Sigmoid colon (tissue), 7 donors: ENCODE results near the gene CIDEA. TPM values are rescaled to one million over a fixed set of nuclear protein-coding genes. Genes with fewer than 3 reads are reported as not detected.
"Not testable (repeated sequence)": the region's sequence is repeated elsewhere in the genome, so short reads cannot be mapped to it uniquely, and the experiment has no call there.

Source experiments
- DNase-seq: peaks from one replicate; pipeline ENCODE4 v3.0.0-alpha.2; 2019
- H3K27ac ChIP-seq, 4 donors: fragments of 200-600 bp; sonication (generic); one replicate each; pipeline ENCODE4 v1.5.1; 2016 to 2019; ENCODE audit warnings: mild to moderate bottlenecking in 1 of 4
- H3K27me3 ChIP-seq, 3 donors: fragments of 200-600 bp; sonication (generic); one replicate each; pipeline ENCODE4 v1.5.1; 2019; ENCODE audit warnings: mild to moderate bottlenecking in 1 of 3
- H3K36me3 ChIP-seq, 4 donors: fragments of 200-600 bp; sonication (generic); one replicate each; pipeline ENCODE4 v1.5.1; 2016 to 2019
- H3K4me1 ChIP-seq, 4 donors: fragments of 200-600 bp; sonication (generic); one replicate each; pipeline ENCODE4 v1.5.1; 2017 to 2019
- H3K4me3 ChIP-seq, 4 donors: fragments of 200-600 bp; sonication (generic); one replicate each; pipeline ENCODE4 v1.5.1; 2017 to 2019; ENCODE audit warnings: mild to moderate bottlenecking in 2 of 4, moderate library complexity in 1 of 4
- H3K9me3 ChIP-seq, 4 donors: fragments of 200-600 bp in 3 of 4; sonication (generic) in 3 of 4; one replicate each; pipeline versions ENCODE4 v1.5.1 to v1.6.1; 2013 to 2019
- EP300 ChIP-seq, 4 donors: sonication (generic); formaldehyde crosslinking; IDR thresholded peaks; one replicate each; pipeline ENCODE4 v1.6.1; 2017; ENCODE audit warnings: antibody characterized with exemption in 4 of 4
- POLR2A ChIP-seq, 2 donors: fragments of 450-650 bp; IDR thresholded peaks; one replicate each; pipeline ENCODE4 v1.6.1; 2016; ENCODE audit warnings: antibody characterized with exemption in 2 of 2, mild to moderate bottlenecking in 2 of 2, moderate library complexity in 2 of 2
- POLR2AphosphoS5 ChIP-seq, 4 donors: sonication (generic); formaldehyde crosslinking; IDR thresholded peaks; one replicate each; pipeline ENCODE4 v1.6.1; 2017; ENCODE audit warnings: antibody characterized with exemption in 4 of 4
- WGBS, 2 donors: extraction: QIAGEN DNeasy Blood & Tissue Kit; methylation state at CpG; one replicate each; pipeline ENCODE4 v1.1.7; 2013; 5-methylcytosine and 5-hydroxymethylcytosine counted together
- intact Hi-C: fragments of 100-400 bp; cut with DNase I; formaldehyde crosslinking; loops from one replicate; pipeline ENCODE4 v1.15.1; 2023
- polyA plus RNA-seq, 3 donors: library from polyadenylated mRNA; stranded (reverse); fragments of 200-250 nt; gene quantifications; one replicate each; pipeline ENCODE4 v1.2.3, GENCODE V29; 2013
- total RNA-seq, 4 donors: library from RNA; depleted of rRNA; stranded (reverse); fragments of >200 nt; gene quantifications; one replicate each; pipeline ENCODE4 v1.1.0, GENCODE V29; 2016
- TF ChIP-seq, protein P1 (sequence below), 4 experiments: fragments of 450-650 bp in 3 of 4; fragments of 200-600 bp in 1 of 4; IDR thresholded peaks; one replicate each; pipeline ENCODE4 v1.5.1; 2016 to 2019; ENCODE audit warnings: antibody characterized with exemption in 4 of 4, mild to moderate bottlenecking in 3 of 4, moderate library complexity in 2 of 4
- donor health status: healthy with polysubstance abuse.
- donor health status: Bipolar disorder and iron deficiency.
- donor health status: healthy.

The CIDEA gene
- total and polyA plus RNA-seq, 7 donors: 4.2 to 17.8 TPM; not detected in 5

DNA sequence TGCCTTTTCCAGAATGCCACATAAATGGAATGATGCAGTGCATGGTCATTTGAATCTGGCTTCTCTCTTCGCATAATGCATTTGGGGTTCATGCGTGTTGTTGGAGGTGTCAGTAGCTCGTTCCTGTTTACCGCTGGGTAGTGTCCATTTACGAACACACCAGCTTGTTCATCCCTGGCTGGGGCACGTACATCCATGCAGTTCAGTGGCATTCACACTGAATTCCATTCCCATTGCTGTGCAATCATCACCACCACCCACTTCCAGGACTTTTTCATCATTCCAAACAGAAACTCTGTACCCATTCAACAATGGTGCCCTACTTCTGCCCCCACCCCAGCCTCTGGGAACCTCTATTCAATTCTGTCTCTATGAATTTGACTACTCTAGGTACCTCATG, 14.7 kb upstream of the CIDEA start:
- Histone ChIP-seq H3K4me1 (peaks cover 0 to 5% (median 0%) of the 10 kb centered on the region in 4 donors), H3K27ac (no peak overlapping the region), H3K36me3 (no peaks in the 10 kb centered on the region), H3K27me3 (no peaks in the 10 kb centered on the region), H3K9me3 (no peaks in the 10 kb centered on the region), H3K4me3 (no peak overlapping the region)
- intact Hi-C loops: loop anchor here (5.0 to 10.0 kb wide), 3 partner anchors 165 to 582 kb away; no protein-coding TSS in a partner anchor
- DNase-seq: no peak
- TF ChIP-seq POLR2A (IDR thresholded peaks at IDR 0.05): no peak
- TF ChIP-seq, protein P1, sequence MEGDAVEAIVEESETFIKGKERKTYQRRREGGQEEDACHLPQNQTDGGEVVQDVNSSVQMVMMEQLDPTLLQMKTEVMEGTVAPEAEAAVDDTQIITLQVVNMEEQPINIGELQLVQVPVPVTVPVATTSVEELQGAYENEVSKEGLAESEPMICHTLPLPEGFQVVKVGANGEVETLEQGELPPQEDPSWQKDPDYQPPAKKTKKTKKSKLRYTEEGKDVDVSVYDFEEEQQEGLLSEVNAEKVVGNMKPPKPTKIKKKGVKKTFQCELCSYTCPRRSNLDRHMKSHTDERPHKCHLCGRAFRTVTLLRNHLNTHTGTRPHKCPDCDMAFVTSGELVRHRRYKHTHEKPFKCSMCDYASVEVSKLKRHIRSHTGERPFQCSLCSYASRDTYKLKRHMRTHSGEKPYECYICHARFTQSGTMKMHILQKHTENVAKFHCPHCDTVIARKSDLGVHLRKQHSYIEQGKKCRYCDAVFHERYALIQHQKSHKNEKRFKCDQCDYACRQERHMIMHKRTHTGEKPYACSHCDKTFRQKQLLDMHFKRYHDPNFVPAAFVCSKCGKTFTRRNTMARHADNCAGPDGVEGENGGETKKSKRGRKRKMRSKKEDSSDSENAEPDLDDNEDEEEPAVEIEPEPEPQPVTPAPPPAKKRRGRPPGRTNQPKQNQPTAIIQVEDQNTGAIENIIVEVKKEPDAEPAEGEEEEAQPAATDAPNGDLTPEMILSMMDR (IDR thresholded peaks at IDR 0.05): no peak
- no peak for TF ChIP-seq POLR2AphosphoS5 (IDR thresholded peaks at IDR 0.05)
- TF ChIP-seq EP300 (IDR thresholded peaks at IDR 0.05): no peak
- WGBS, 2 donors: 86 to 89% methylated on average over 6 of the region's 6 CpGs

DNA sequence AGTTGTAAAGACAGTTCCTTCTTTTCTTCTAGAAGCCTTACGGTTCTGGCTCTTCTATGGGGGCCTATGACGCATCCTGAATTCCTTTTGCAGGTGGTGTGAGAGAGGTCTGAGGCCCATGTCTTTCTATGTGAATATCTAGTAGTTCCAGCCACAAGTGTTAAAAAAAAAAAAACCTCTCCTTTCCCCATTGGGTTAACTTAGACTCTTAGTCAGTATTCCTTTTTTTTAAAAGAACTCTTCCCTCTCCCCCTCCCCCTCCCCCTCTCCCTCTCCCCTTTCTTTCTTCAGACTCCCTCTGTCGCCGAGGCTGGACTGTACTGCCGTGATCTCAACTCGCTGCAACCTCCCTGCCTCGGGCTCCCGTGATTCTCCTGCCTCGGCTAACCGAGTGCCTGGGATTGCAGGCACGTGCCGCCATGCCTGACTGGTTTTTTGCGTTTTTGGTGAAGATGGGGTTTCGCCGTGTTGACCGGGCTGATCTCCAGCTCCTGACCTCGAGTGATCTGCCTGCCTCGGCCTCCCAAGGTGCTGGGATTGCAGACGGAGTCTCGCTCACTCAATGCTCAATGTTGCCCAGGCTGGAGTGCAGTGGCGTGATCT, 11.4 kb upstream of the CIDEA start:
- Histone ChIP-seq H3K9me3 (no peaks in the 10 kb centered on the region), H3K27me3 (peaks cover 0 to 21% (median 0%) of the 10 kb centered on the region in 3 donors), H3K4me1 (no peaks in the 10 kb centered on the region), H3K27ac (no peak overlapping the region), H3K36me3 (no peaks in the 10 kb centered on the region), H3K4me3 (no peak overlapping the region)
- intact Hi-C loops: no loop called here
- DNase-seq: no peak
- TF ChIP-seq, protein P1 (IDR thresholded peaks at IDR 0.05): no peak
- no peak for TF ChIP-seq POLR2AphosphoS5 (IDR thresholded peaks at IDR 0.05)
- no peak for TF ChIP-seq EP300 (IDR thresholded peaks at IDR 0.05)
- TF ChIP-seq POLR2A (IDR thresholded peaks at IDR 0.05): no peak
- 91 to 92% methylated on average over 21 of the region's 21 CpGs for WGBS, 2 donors

DNA sequence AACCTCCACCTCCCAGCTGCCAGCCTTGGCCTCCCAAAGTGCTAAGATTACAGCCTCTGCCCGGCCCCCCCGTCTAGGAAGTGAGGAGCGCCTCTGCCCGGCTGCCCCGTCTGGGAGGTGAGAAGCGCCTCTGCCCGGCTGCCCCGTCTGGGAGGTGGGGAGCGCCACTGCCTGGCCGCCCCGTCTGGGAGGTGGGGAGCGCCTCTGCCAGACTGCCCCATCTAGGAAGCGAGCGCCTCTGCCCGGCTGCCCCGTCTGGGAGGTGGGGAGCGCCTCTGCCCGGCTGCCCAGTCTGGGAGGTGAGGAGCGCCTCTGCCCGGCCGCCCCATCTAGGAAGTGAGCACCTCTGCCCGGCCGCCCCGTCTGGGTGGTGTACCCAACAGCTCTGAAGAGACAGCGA, 10.9 kb upstream of the CIDEA start:
- H3K4me1 ChIP-seq, DNase-seq, H3K4me3 ChIP-seq, H3K27ac ChIP-seq, H3K9me3 ChIP-seq, intact Hi-C loops, H3K36me3 ChIP-seq: not testable (repeated sequence)
- peaks cover 0 to 26% (median 0%) of the 10 kb centered on the region in 3 donors for H3K27me3 ChIP-seq
- WGBS, 2 donors: 92% methylated on average over 25 of the region's 25 CpGs

DNA sequence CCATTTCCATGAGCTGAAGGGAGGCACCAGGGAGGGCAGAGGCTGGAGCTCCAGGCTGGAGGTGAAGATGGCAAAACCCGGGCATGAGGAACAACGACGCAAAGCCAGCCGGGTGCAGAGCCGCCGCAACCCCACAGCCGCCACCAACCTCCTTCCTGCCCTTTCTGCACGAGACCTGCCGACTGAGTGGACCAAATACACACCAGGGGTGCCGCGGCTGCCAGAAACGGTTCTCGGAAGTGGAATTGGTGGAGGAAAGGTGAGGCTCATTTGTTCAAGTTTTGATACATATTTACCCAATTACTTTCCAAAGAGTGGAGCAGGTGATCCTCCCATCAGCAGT, 8.4 kb upstream of the CIDEA start:
- H3K4me3 ChIP-seq: no peak overlapping the region
- H3K4me1 ChIP-seq: no peaks in the 10 kb centered on the region
- TF ChIP-seq EP300 (IDR thresholded peaks at IDR 0.05) (no peak), POLR2A (IDR thresholded peaks at IDR 0.05) (no peak), POLR2AphosphoS5 (IDR thresholded peaks at IDR 0.05) (no peak)
- TF ChIP-seq, protein P1 (IDR thresholded peaks at IDR 0.05): no peak
- no peak overlapping the region for H3K27ac ChIP-seq
- no peaks in the 10 kb centered on the region for H3K36me3 ChIP-seq
- DNase-seq: no peak
- peaks cover 0 to 32% (median 0%) of the 10 kb centered on the region in 3 donors for H3K27me3 ChIP-seq
- no peaks in the 10 kb centered on the region for H3K9me3 ChIP-seq
- 92% methylated on average over 13 of the region's 13 CpGs for WGBS, 2 donors
- intact Hi-C loops: no loop called here

DNA sequence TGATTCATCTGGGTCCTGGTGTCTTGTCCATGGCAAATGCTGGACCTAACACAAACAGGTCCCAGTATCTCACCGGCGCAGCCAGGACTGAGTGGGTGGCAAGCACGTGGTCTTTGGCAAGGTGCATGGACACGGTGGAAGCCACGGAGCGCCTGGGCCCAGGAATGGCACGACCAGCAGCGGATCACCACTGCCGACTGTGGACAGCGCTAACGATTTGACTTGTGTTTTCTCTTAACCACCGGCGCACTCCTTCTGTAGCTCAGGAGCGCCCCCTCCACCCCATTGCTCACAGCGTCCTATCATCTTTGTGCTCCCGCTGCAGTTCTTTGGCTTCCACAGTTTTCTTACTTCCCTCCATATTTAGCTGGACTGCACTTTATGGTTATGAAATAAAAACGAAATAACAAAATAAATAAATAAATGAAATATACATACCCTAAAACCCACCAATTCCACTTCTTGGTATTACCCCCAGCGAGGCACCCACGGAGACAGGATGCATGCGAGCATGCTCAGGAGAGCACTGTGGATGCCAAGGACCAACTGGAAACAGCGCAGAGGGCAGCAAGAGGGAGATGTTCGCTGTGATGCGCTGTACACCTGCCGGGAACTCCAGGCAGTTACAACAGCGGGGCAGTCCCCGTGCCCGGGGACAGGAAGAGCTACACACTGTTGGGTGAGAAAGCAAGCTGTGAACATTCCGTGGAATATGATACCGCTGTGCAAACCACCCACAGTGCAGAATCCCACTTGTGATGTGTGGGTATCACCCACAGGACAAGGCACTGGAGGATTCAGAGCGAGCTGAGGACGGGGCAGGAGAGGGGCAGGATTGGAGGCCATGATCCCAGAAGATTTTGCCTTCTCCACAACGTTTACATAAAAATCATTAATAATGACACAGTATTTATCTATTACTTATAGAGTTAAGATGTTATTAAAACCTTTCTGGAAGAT, 7.0 kb upstream of the CIDEA start:
- intact Hi-C loops: no loop called here

More for the DNA sequence above, 7.0 kb upstream of the CIDEA start:
- no peak for DNase-seq
- Histone ChIP-seq H3K27ac (no peak overlapping the region), H3K9me3 (no peaks in the 10 kb centered on the region), H3K27me3 (peaks cover 0 to 32% (median 0%) of the 10 kb centered on the region in 3 donors), H3K4me3 (no peak overlapping the region), H3K36me3 (no peaks in the 10 kb centered on the region), H3K4me1 (no peaks in the 10 kb centered on the region)
- WGBS, 2 donors: 49 to 68% methylated on average over 32 of the region's 32 CpGs
- no peak for TF ChIP-seq EP300 (IDR thresholded peaks at IDR 0.05)
- TF ChIP-seq, protein P1 (IDR thresholded peaks at IDR 0.05): no peak
- no peak for TF ChIP-seq POLR2AphosphoS5 (IDR thresholded peaks at IDR 0.05)
- TF ChIP-seq POLR2A (IDR thresholded peaks at IDR 0.05): no peak
